GM19193 (cell line): ENCODE results near the gene TRAPPC11.

Experiments used
- POLR2A ChIP-seq: IDR thresholded peaks from 4 replicates; pipeline ENCODE4 v1.6.1; 2011; ENCODE audit not compliant: insufficient read depth, insufficient read length; ENCODE audit errors: extremely low read depth

Gene TRAPPC11

GRCh38 chr4:183723561-183724228 lies 64.6 kb downstream of the TRAPPC11 start:
- no peak for TF ChIP-seq POLR2A

GRCh38 chr4:183727482-183727881 lies 68.4 kb downstream of the TRAPPC11 start:
- TF ChIP-seq POLR2A, result no peak

DNA sequence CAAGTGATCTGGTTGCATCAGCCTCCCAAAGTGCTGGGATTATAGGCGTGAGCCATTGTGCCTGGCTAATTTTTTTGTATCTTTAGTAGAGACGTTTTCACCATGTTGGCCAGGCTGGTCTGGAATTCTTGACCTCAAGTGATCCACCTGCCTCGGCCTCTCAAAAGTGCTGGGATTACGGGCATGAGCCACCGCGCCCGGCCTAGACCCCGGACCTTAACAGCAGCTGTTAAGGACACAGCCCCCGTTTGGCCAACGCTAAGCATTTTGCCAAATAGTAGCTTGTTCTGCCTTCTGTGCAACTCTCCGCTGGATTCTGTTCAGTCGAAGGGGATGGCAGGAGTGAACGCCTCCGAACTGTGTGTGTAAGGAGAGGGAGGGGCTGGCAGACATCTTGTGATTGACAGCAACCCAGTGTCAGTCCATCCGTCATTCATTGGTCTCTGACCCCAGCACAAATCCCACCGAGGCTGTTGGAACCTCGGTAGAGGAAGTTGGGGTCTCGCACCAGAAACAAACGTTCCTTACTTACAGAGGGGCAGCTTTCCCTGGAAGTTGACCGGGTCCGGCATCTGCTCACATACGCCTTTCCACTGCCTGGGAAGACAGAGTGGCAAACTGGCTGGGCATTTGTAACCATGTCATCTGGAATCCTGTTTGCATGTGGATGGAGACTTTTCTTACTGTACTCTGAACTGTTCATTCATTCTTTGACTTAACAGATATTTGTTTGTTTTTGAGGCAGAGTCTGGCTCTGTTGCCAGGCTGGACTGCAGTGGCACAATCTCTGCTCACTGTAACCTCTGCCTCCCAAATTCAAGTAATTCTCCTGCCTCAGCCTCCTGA lies 69.4 kb downstream of the TRAPPC11 start:
- TF ChIP-seq POLR2A, result no peak

DNA sequence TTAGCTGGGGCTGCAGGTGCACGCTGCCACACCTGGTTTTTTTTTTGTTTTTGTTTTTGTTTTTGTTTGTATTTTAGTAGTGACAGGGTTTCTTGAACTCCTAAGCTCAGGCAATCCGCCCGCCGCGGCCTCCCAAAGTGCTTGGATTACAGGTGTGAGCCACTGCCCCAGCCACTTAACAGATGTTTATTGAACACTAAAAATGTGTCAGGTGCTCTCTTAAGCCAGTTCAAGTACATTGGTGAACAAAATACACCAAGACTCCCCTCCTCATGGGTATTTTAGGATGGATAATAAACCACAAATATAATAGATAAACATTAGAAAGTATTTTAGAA lies 69.9 kb downstream of the TRAPPC11 start:
- TF ChIP-seq POLR2A, result no peak

GRCh38 chr4:183729430-183730328 lies 70.6 kb downstream of the TRAPPC11 start:
- no peak for TF ChIP-seq POLR2A

GRCh38 chr4:183732296-183732695 lies 73.2 kb downstream of the TRAPPC11 start:
- no peak for TF ChIP-seq POLR2A

DNA sequence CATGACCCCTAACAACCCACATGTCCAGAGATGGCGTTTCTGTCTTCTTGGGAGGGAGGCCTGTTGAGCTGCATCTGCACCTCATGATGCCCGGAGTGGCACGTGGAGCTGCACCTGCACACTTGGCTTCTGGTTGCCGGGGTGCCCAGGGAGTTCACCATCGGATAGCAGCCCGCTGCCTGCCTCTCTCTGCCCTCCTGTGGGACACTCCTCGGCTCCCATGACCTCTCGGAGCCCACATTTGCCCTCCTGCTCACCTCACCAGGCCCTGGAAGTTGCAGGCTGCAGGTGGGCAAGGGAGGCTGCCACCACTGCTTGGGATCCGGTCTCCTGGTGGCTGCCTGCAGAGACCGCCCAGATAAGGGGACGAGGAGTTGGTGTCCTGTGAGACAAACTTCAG lies 74.1 kb downstream of the TRAPPC11 start:
- no peak for TF ChIP-seq POLR2A

DNA sequence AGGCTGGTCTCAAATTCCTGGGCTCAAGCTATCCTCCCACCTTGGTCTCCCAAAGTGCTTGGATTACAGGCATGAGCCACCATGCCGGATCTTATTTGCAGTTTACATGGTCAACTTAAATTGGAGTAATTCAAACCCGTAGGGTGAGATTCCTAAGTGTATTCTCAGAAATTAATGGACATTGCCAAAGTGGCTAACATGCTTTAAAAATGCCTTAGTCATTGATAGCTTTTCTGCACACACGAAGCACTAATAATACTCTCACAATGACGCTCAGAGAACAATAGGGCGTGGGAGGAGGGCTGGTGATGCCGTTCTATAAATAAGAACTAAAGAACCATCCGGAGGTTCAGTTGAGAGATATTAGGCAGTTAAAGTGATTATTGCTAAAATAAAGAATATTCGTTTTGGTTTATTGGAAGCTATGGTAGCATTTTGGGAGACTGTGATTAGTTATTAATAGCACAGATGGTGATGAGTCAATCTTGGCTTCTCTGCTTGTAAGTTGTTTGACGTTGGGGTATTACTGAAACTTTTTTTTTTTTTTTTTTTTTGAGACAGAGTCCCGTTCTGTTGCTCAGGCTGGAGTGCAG lies 79.1 kb downstream of the TRAPPC11 start:
- no peak for TF ChIP-seq POLR2A

GRCh38 chr4:183738961-183739360 lies 79.9 kb downstream of the TRAPPC11 start:
- TF ChIP-seq POLR2A, result no peak

GRCh38 chr4:183746305-183747229 lies 87.5 kb downstream of the TRAPPC11 start:
- no peak for TF ChIP-seq POLR2A

DNA sequence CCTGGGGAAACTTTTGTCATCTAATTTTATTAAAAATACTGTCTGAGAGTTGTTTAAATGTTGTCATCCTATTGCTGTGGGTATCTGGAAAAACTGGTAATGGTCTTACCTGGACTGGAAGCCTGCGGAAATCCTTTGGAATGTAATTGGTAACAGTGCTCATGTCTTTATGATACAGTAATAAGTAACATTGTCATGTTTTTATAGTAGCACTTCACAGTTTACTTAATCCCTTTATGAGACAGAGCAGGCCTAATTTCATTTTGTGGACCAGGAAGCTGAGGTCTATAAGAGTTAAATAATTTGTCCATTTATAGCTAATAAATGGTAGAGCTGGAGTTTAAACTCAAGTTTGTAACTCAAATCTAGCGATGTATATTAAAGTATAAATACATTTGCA lies 88.3 kb downstream of the TRAPPC11 start:
- TF ChIP-seq POLR2A, result no peak

- no peak for TF ChIP-seq POLR2A
These were observed 89.0 kb downstream of the TRAPPC11 start for GRCh38 chr4:183747931-183748670.

- TF ChIP-seq POLR2A, result no peak
These were observed 92.0 kb downstream of the TRAPPC11 start for GRCh38 chr4:183751106-183751505.
